CD4-positive, alpha-beta T cell treated with Interleukin-4 for 1 hour (primary cell): ENCODE data around the gene NUAK2.
A peak's percentile ranks its signal among the peaks of the same experiment; 100 is the strongest.
"Not testable (repeated sequence)": the region's sequence is repeated elsewhere in the genome, so short reads cannot be mapped to it uniquely, and the experiment has no call there.

Source experiments
- DNase-seq, 2 donors: peaks; one replicate each; pipeline ENCODE4 v3.0.0-alpha.2; 2020 to 2022

NUAK2 gene

GRCh38 chr1:205317311-205317917, 4.1 kb downstream of the NUAK2 start:
- DNase-seq: no peak

- DNase-seq: peak in 1 of 2 donors; percentile 24
Observed at GRCh38 chr1:205316161-205316566, 5.4 kb downstream of the NUAK2 start.

GRCh38 chr1:205315008-205315618, 6.4 kb downstream of the NUAK2 start:
- DNase-seq: peak in 1 of 2 donors; percentile 29

GRCh38 chr1:205313563-205314308, 7.8 kb downstream of the NUAK2 start:
- DNase-seq: peak; percentile 47 to 72

GRCh38 chr1:205312866-205313562, 8.5 kb downstream of the NUAK2 start:
- DNase-seq: no peak

GRCh38 chr1:205310976-205311704, 10.4 kb downstream of the NUAK2 start:
- no peak for DNase-seq

- no peak for DNase-seq
Observed at GRCh38 chr1:205309741-205310140, 11.8 kb downstream of the NUAK2 start.

GRCh38 chr1:205306929-205307566, 14.5 kb downstream of the NUAK2 start:
- no peak for DNase-seq

- DNase-seq: no peak
Observed at GRCh38 chr1:205304695-205305070, 16.9 kb downstream of the NUAK2 start.

- no peak for DNase-seq
Observed at GRCh38 chr1:205304046-205304694, 17.4 kb downstream of the NUAK2 start.

GRCh38 chr1:205303247-205303888, 18.2 kb downstream of the NUAK2 start:
- no peak for DNase-seq

GRCh38 chr1:205301842-205302588, 19.5 kb downstream of the NUAK2 start:
- no peak for DNase-seq

GRCh38 chr1:205301205-205301821, 20.2 kb downstream of the NUAK2 start:
- DNase-seq: no peak

GRCh38 chr1:205300149-205300548, 21.4 kb downstream of the NUAK2 start:
- DNase-seq: no peak

- no peak for DNase-seq
Observed at GRCh38 chr1:205298191-205298994, 23.2 kb downstream of the NUAK2 start.

- not testable (repeated sequence) for DNase-seq
Observed at GRCh38 chr1:205297546-205298177, 23.9 kb downstream of the NUAK2 start.

- no peak for DNase-seq
Observed at GRCh38 chr1:205296154-205296553, 25.4 kb downstream of the NUAK2 start.

GRCh38 chr1:205294934-205295333, 26.6 kb downstream of the NUAK2 start:
- DNase-seq: no peak
